ENCODE measurements around the gene SHF. TPM values are rescaled to one million over a fixed set of nuclear protein-coding genes. Genes with fewer than 3 reads are reported as not detected.

The SHF gene
- total and polyA plus RNA-seq, 2 donors (not counting 3 experiments of a cell fraction or from before 2014, with no cell fraction given), result 2.8 to 5.2 TPM

GRCh38 chr15:45201557-45201859 is 13.7 kb upstream of the SHF start:
- dilution Hi-C loops (cut with MboI; ENCODE audit: extremely low pct_ligation_motif_present, low sequenced_read_pairs), result no loop called here

More at GRCh38 chr15:45201557-45201859, 13.7 kb upstream of the SHF start:
- Histone ChIP-seq H4K20me1 (replicated peaks; ENCODE audit: control insufficient read depth, extremely low read depth, insufficient read depth, low read length) (no peaks in the 10 kb centered on the region), H3K4me3 (replicated peaks in 1 of 3; ENCODE audit: insufficient read depth in 1 of 3, low read depth in 1 of 3, low read length in 3 of 3) (no peak overlapping the region), H3K9ac (replicated peaks; ENCODE audit: extremely low read depth, insufficient read depth, low read length) (no peak overlapping the region), H3K9me1 (replicated peaks; ENCODE audit: control insufficient read depth, extremely low read depth, insufficient read depth, low read length) (no peaks in the 10 kb centered on the region), H3K4me1 (ENCODE audit: control insufficient read depth, extremely low read depth, insufficient read depth, low read length) (peaks cover 8% of the 10 kb centered on the region), H3K79me2 (ENCODE audit: control insufficient read depth, insufficient read depth, low read length) (no peaks in the 10 kb centered on the region), H3K9me3 (replicated peaks; ENCODE audit: control insufficient read depth, insufficient read depth, low read length) (no peaks in the 10 kb centered on the region), H2AFZ (ENCODE audit: low read depth, low read length) (no peak overlapping the region), H3K27me3 (ENCODE audit: control insufficient read depth in 2 of 2, insufficient read depth in 2 of 2, low read length in 2 of 2) (peaks cover 7 to 12% of the 10 kb centered on the region in 2 experiments), H3K27ac (ENCODE audit: insufficient read depth, low read depth, low read length) (no peak overlapping the region), H3K4me2 (ENCODE audit: insufficient read depth, low read length) (no peak overlapping the region), H3K36me3 (ENCODE audit: control insufficient read depth in 2 of 2, extremely low read depth in 1 of 2, insufficient read depth in 2 of 2, low read length in 2 of 2) (no peaks in the 10 kb centered on the region)
- TF ChIP-seq EZH2 (IDR thresholded peaks at IDR 0.05; ENCODE audit: borderline replicate concordance, low read depth, low read length, severe bottlenecking), result no peak
- no peak for TF ChIP-seq GATA2 (IDR thresholded peaks at IDR 0.05; ENCODE audit: insufficient read depth, insufficient read length, low read depth, low read length)
- no peak for TF ChIP-seq POLR2A (IDR thresholded peaks at IDR 0.05; ENCODE audit: low read depth, low read length)
- TF ChIP-seq CTCF (IDR thresholded peaks at IDR 0.05; ENCODE audit: extremely low read depth in 1 of 2, insufficient read depth in 1 of 2, low read depth in 1 of 2, low read length in 2 of 2), result no peak
- TF ChIP-seq POLR2AphosphoS5 (IDR thresholded peaks at IDR 0.05; ENCODE audit: insufficient read depth, low read depth, low read length), result no peak
- TF ChIP-seq MAX (IDR thresholded peaks at IDR 0.05; ENCODE audit: insufficient read depth, insufficient read length), result no peak
- no peak for TF ChIP-seq MYC (IDR thresholded peaks at IDR 0.05; ENCODE audit: low read depth, low read length)
- no peak for TF ChIP-seq JUN (IDR thresholded peaks at IDR 0.05; ENCODE audit: borderline replicate concordance, insufficient read depth, insufficient read length, low read depth)
- no peak for TF ChIP-seq FOS (IDR thresholded peaks at IDR 0.05; ENCODE audit: borderline replicate concordance, insufficient read depth, low read length)
- ChIA-PET CTCF (interaction anchor here (0.8 to 8.9 kb wide), 6 partner anchors 9 to 201 kb away, joined by 3 to 98 read pairs (median 3); partner anchors contain the start of gene SHF), POLR2A (interaction anchor here (1.4 kb wide), 1 partner anchor 201 kb away, joined by 3 read pairs; a partner anchor contains a TSS)
- intact Hi-C loops (cut with micrococcal nuclease), result loop anchor here (2.0 to 10.0 kb wide), 4 partner anchors 321 to 721 kb away; partner anchors contain the start of genes BLOC1S6 and SLC30A4
- no TSS peak for BruUV-seq (replicated peaks)
- DNase-seq (ENCODE audit: low read depth, low spot score), result no peak
- no peak for FAIRE-seq

Data from endothelial cell of umbilical vein (primary cell).